ENCODE results near the gene SERPINB4.

DNA sequence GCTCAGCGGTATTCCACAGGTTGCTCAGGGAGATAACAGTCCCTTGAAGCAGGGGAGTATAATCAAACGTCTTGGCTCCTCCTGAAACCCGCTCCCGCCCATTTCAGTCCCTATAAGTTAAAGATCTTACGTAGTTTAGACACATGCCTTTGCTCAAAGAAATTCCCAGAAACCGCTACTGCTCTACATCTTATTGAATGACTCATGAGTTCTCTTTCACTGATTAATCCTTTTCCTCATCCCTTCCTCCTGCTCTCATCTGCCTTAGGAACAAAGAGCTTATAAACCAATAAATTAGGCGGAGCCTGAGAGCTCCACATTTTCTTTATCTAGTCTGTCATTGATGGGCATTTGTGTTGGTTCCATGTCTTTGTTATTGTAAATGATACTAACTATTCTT is 4.2 kb upstream of the SERPINB4 start:
- TF ChIP-seq, protein P1, sequence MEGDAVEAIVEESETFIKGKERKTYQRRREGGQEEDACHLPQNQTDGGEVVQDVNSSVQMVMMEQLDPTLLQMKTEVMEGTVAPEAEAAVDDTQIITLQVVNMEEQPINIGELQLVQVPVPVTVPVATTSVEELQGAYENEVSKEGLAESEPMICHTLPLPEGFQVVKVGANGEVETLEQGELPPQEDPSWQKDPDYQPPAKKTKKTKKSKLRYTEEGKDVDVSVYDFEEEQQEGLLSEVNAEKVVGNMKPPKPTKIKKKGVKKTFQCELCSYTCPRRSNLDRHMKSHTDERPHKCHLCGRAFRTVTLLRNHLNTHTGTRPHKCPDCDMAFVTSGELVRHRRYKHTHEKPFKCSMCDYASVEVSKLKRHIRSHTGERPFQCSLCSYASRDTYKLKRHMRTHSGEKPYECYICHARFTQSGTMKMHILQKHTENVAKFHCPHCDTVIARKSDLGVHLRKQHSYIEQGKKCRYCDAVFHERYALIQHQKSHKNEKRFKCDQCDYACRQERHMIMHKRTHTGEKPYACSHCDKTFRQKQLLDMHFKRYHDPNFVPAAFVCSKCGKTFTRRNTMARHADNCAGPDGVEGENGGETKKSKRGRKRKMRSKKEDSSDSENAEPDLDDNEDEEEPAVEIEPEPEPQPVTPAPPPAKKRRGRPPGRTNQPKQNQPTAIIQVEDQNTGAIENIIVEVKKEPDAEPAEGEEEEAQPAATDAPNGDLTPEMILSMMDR (conservative IDR thresholded peaks at IDR 0.05; ENCODE audit: low read length), result no peak
- no peak for TF ChIP-seq EZH2phosphoT487 (IDR thresholded peaks at IDR 0.05; ENCODE audit: borderline replicate concordance, low read depth, low read length)
